Activated T-helper 9 cell treated with anti-CD3 and anti-CD28 coated beads, Interleukin-2, amount 50 U/mL, for 16 hours (primary cell): ENCODE measurements around the gene SH2D3A.
"Not testable (repeated sequence)": the region's sequence is repeated elsewhere in the genome, so short reads cannot be mapped to it uniquely, and the experiment has no call there.

Source experiments
- DNase-seq: peaks from one replicate; pipeline ENCODE4 v3.0.0-alpha.2; 2020; ENCODE audit warnings: low read depth

The SH2D3A gene

GRCh38 chr19:6721773-6722172 lies 45.5 kb downstream of the SH2D3A start:
- DNase-seq: no peak

- no peak for DNase-seq
These were observed 46.1 kb downstream of the SH2D3A start for GRCh38 chr19:6721138-6721474.

GRCh38 chr19:6720369-6721137 lies 46.7 kb downstream of the SH2D3A start, which contains the start of gene C3:
TSS of gene C3 (minus strand) at chr19:6720650. CDS start at chr19:6720589, 61 bp downstream.
- DNase-seq: no peak

- no peak for DNase-seq
These were observed 47.3 kb downstream of the SH2D3A start for GRCh38 chr19:6719992-6720368.

- DNase-seq: no peak
These were observed 47.7 kb downstream of the SH2D3A start for GRCh38 chr19:6719540-6719861.

GRCh38 chr19:6718741-6719539 lies 48.3 kb downstream of the SH2D3A start:
- no peak for DNase-seq

GRCh38 chr19:6718111-6718740 lies 49.0 kb downstream of the SH2D3A start:
- no peak for DNase-seq

- DNase-seq: no peak
These were observed 49.7 kb downstream of the SH2D3A start for GRCh38 chr19:6717441-6717971.

- no peak for DNase-seq
These were observed 50.2 kb downstream of the SH2D3A start for GRCh38 chr19:6717036-6717435.

GRCh38 chr19:6716610-6716970 lies 50.6 kb downstream of the SH2D3A start:
- DNase-seq: no peak

- no peak for DNase-seq
These were observed 52.3 kb downstream of the SH2D3A start for GRCh38 chr19:6714749-6715555.

GRCh38 chr19:6713773-6714692 lies 53.2 kb downstream of the SH2D3A start:
- DNase-seq: no peak

- no peak for DNase-seq
These were observed 54.3 kb downstream of the SH2D3A start for GRCh38 chr19:6712692-6713670.

GRCh38 chr19:6712231-6712630 lies 55.0 kb downstream of the SH2D3A start:
- DNase-seq: no peak

- DNase-seq: no peak
These were observed 55.6 kb downstream of the SH2D3A start for GRCh38 chr19:6711605-6712004.

- DNase-seq: no peak
These were observed 56.2 kb downstream of the SH2D3A start for GRCh38 chr19:6711078-6711361.

- DNase-seq: no peak
These were observed 56.8 kb downstream of the SH2D3A start for GRCh38 chr19:6710273-6711077.

GRCh38 chr19:6709549-6709948 lies 57.7 kb downstream of the SH2D3A start:
- DNase-seq: no peak

GRCh38 chr19:6708913-6709312 lies 58.3 kb downstream of the SH2D3A start:
- not testable (repeated sequence) for DNase-seq
